ENCODE results near the gene GOLM1. TPM values are rescaled to one million over a fixed set of nuclear protein-coding genes. Genes with fewer than 3 reads are reported as not detected.

Gene GOLM1
- total RNA-seq, 6 experiments from 2014 or later, result 5.8 to 51.6 (median 15.9) TPM

DNA sequence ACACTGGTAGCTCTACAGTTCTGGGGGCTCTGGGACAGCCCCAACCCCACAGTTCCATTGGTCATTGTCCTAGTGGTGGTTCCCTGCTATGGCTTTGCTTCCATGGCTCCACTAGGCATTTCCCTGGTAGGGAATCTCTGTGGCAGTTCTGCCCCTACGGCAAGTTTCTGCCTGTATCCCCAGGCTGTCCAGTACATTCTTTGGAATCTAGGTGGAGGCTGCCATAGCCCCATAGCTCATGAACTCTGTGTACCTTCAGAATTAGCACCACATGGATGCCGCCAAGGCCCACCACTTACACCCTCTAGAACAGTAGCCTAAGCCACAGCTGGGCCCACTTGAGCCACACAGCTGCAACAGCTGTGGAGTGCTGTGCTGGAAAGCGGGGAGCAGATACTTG, 3.3 kb upstream of the GOLM1 start:
- Histone ChIP-seq H3K9me3 (no peaks in the 10 kb centered on the region), H3K27me3 (no peaks in the 10 kb centered on the region), H3K4me3 (no peak overlapping the region), H3K36me3 (no peaks in the 10 kb centered on the region), H3K27ac (no peak overlapping the region), H3K4me1 (no peaks in the 10 kb centered on the region)
- TF ChIP-seq, protein P1, sequence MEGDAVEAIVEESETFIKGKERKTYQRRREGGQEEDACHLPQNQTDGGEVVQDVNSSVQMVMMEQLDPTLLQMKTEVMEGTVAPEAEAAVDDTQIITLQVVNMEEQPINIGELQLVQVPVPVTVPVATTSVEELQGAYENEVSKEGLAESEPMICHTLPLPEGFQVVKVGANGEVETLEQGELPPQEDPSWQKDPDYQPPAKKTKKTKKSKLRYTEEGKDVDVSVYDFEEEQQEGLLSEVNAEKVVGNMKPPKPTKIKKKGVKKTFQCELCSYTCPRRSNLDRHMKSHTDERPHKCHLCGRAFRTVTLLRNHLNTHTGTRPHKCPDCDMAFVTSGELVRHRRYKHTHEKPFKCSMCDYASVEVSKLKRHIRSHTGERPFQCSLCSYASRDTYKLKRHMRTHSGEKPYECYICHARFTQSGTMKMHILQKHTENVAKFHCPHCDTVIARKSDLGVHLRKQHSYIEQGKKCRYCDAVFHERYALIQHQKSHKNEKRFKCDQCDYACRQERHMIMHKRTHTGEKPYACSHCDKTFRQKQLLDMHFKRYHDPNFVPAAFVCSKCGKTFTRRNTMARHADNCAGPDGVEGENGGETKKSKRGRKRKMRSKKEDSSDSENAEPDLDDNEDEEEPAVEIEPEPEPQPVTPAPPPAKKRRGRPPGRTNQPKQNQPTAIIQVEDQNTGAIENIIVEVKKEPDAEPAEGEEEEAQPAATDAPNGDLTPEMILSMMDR (IDR thresholded peaks at IDR 0.05), result no peak
- intact Hi-C loops (cut with DNase I), result no loop called here
- WGBS (ENCODE audit: insufficient coverage, low coverage, low lambda C conversion rate, missing lambda C conversion rate), result no CpG with 5 or more reads among the region's 3 CpGs
- DNase-seq (no peak), ATAC-seq (no peak)

DNA sequence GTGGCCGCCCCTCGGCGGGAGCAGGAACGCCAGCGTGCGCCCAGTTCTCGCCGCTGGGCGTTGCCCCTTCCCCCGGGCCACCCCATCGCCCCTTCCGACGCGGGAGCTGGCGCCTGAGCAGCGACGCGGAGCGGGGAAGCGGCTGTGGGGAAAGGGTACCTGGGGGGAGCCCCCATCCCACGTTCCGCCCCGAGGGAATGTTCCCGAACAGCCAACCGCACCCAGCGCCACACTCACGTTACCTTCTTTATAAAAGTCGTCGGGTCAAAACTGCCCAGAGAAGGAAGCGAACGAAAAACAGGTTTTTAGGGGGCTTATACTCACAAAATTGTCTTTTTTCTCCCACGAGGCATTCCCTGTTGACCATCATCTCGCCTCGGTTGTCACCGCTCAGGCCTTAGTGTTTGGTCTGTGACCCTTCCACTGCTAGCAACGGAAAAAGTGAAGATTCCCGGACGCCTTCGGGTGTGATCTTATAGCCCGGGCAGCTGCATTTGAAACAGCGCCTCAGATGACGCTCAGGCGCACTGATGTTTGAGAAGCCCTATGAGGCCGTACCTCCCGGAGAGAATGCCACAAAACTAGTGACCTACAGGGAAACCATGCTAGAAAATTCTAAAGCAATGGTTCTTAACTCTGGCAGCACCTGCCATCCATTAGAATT, 475 bp upstream of the GOLM1 start:
- intact Hi-C loops (cut with DNase I), result no loop called here
- TF ChIP-seq, protein P1 (IDR thresholded peaks at IDR 0.05), result no peak
- TF ChIP-seq POLR2A (IDR thresholded peaks at IDR 0.05), result no peak
- no peaks in the 10 kb centered on the region for H3K9me3 ChIP-seq
- H3K4me3 ChIP-seq, result peak overlapping the region; percentile 46 to 67 (median 56)
- peaks cover 0 to 2% (median 0%) of the 10 kb centered on the region in 4 donors for H3K4me1 ChIP-seq
- H3K27me3 ChIP-seq, result no peaks in the 10 kb centered on the region
- H3K27ac ChIP-seq, result peak overlapping the region; percentile 33 to 68 (median 62)
- ATAC-seq, result peak; percentile 49 to 81 (median 62)
- DNase-seq, result peak in 1 of 3 donors; percentile 65
- 9% methylated on average over 15 of the region's 45 CpGs for WGBS (ENCODE audit: insufficient coverage, low coverage, low lambda C conversion rate, missing lambda C conversion rate)
- no peaks in the 10 kb centered on the region for H3K36me3 ChIP-seq

DNA sequence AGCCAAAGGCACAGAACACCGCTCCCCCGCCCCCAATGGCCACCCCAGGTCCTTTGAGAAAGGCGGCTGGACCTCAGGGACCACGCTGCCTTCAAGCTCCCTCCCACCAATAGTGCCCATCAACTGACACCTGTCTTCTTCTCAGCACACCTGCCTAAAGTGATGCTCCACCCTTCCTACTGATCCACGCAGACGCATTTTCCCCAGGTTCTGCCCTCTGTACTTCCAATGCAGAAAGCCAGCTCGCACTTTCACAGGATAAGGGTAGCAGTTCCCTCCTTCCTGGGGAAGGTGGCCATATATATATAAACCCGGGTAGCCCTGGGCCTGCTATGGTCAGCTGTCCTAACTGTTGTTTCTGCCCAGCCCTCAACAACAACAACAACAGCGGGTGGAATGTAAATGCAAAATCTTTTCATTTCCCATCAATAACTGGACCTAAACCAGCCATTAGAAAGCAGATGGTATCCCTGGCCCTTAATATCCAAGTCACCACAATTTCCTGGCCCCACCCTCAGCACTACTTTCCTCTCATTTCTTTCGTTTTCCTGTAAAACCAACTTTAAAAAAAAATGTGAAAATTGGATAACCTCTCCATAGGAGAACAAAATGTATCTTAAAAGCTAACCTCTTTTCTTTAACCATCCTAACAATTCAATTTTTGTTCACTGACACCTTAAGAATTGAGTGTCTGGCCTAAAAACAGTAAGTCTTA, 1.7 kb downstream of the GOLM1 start:
- no peak for ATAC-seq
- no peak overlapping the region for H3K4me3 ChIP-seq
- peaks cover 0 to 14% (median 0%) of the 10 kb centered on the region in 4 donors for H3K4me1 ChIP-seq
- H3K27me3 ChIP-seq, result no peaks in the 10 kb centered on the region
- 89% methylated on average over 10 of the region's 10 CpGs for WGBS (ENCODE audit: insufficient coverage, low coverage, low lambda C conversion rate, missing lambda C conversion rate)
- intact Hi-C loops (cut with DNase I), result no loop called here
- H3K36me3 ChIP-seq, result no peaks in the 10 kb centered on the region
- no peak for DNase-seq
- H3K27ac ChIP-seq, result no peak overlapping the region
- H3K9me3 ChIP-seq, result no peaks in the 10 kb centered on the region
- TF ChIP-seq, protein P1 (IDR thresholded peaks at IDR 0.05), result no peak
- TF ChIP-seq POLR2A (IDR thresholded peaks at IDR 0.05), result no peak

DNA sequence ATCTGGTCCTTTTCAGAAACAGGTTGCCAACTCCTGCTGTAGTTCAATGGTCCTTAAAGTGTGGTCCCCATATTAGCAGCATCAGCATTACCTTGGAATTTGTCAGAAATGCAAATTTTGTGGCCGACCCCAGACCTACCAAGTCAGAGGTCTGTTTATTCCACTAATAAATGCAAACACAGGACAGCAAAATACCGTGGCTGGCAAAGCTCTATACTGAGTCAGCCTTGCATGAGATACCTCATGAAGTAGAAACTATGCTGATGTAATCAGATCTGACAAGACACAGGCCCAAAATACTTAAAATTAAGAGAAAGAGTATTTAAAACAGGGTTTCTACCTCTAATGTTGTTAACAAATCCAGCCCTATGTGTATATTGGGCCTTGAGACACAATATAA, 3.0 kb downstream of the GOLM1 start:
- Histone ChIP-seq H3K27me3 (no peaks in the 10 kb centered on the region), H3K9me3 (no peaks in the 10 kb centered on the region), H3K4me3 (no peak overlapping the region), H3K4me1 (peaks cover 0 to 14% (median 0%) of the 10 kb centered on the region in 4 donors), H3K36me3 (no peaks in the 10 kb centered on the region), H3K27ac (no peak overlapping the region)
- intact Hi-C loops (cut with DNase I), result no loop called here
- DNase-seq (no peak), ATAC-seq (no peak)
- WGBS (ENCODE audit: insufficient coverage, low coverage, low lambda C conversion rate, missing lambda C conversion rate), result 53% methylated on average over 2 of the region's 2 CpGs
- TF ChIP-seq, protein P1 (IDR thresholded peaks at IDR 0.05), result no peak
- no peak for TF ChIP-seq POLR2A (IDR thresholded peaks at IDR 0.05)
